Fibroblast of the conjunctiva (primary cell): Measurements from ENCODE around the gene PRKCA.
"Not testable (repeated sequence)": the region's sequence is repeated elsewhere in the genome, so short reads cannot be mapped to it uniquely, and the experiment has no call there.

Experiments used
- DNase-seq: peaks from one replicate; pipeline ENCODE4 v3.0.0-alpha.2; 2010; ENCODE audit warnings: low read depth

The PRKCA gene

DNA sequence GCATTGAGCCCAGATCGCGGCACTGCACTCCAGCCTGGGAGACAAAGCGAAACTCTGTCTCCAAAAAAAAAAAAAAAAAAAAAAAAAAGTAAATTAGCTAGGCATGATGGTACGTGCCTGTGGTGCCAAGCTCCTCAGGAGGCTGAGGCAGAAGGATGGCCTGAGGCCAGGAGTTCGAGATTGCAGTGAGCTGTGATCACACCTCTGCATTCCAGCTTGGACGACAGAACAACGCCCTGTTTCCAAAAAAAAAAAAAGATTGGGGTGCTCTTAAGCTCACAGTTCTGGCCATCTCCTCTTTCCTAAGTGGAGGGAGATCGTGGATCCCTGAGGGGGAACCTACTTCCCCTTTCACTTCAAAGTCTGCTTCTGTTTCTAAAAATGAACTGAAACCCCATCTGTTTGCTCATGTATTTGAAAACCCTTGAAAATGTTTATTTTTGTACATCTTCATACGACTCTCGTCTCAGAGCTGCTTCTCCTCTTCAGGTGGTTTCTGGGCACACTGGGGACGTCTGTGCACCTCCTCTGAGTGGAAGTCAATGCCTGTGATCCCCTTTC lies 138.8 kb downstream of the PRKCA start:
- no peak for DNase-seq

GRCh38 chr17:66443166-66443565 lies 140.8 kb downstream of the PRKCA start:
- DNase-seq, result no peak

GRCh38 chr17:66443606-66444005 lies 141.2 kb downstream of the PRKCA start:
- DNase-seq, result no peak

- DNase-seq, result no peak
Observed at GRCh38 chr17:66444031-66444430, 141.6 kb downstream of the PRKCA start.

DNA sequence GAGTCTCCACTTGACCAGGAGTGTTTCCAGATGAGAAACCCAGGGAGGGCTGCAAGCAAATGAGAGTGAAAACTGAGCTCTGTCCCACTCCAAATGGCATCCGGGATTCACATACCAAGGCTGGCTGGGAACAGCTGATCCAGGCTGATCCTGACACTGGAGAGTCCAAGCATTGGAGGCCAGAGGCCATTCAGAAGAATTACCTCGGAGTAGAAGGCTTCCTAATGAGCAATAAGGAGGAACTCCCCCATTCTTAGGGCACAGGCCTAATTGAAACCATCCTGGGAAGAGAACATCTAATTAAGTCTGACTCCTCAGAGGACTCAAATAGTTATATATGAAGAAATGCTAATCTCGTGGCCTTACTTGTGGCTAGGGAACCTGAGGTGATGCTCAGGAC lies 142.8 kb downstream of the PRKCA start:
- DNase-seq, result no peak

- DNase-seq, result no peak
Observed at GRCh38 chr17:66446419-66446818, 144.0 kb downstream of the PRKCA start.

- DNase-seq, result no peak
Observed at GRCh38 chr17:66447159-66447558, 144.7 kb downstream of the PRKCA start.

DNA sequence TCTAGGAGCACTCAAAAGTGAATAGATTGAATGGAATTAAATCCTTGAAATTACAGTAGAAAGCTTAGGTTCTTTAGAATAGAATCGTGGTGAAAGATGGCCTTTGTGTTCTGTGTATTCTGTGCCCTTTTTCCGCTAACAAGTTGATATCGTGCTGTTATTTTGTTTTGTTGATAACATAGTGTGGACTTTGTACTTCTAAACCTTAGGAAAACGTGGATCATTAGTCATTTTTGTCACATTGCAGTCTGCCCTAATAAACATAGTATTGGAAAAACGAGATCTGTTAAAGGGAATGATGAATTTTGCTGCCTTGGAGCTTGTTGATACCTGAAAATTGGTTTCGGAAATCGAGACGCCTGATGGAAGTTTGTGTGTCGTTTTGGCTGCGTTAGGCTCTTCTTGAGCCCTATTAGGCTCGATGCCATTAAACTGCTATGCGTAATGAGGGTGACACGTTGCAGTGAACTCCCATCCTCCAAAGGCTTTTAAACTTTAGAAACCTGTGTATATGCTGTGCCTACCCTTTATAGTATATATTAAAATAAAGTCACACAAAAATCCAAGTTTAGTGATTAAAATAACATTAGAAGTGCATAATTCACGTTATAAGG lies 145.7 kb downstream of the PRKCA start:
- DNase-seq, result no peak

DNA sequence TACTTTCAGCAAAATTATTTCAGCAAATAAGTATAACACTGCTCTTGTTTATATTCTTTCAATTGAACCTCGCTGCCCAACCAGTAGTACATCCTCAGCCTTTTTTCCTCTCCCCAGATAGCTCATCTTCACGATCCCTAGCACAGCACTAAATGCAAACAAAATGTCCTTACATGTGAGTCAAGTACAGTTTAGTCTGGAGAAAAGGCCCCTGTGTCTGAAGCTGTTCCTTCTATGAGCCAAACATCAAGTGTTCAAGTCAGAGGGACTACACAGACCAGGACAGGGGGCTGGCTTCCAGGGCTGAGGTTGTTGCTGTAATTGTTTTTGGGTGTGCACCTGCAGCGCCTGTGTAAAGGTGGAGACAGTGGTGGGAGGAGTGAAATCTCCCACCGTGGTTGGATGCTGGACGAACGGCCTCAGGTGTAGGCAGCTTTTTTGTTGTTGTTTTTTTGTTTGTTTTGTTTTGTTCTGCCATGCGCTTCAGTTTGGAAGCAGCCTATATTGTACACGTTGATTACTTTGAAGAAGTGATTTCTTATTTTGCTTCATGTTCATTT lies 147.1 kb downstream of the PRKCA start:
- DNase-seq, result no peak

GRCh38 chr17:66450008-66450851 lies 147.8 kb downstream of the PRKCA start:
- no peak for DNase-seq

DNA sequence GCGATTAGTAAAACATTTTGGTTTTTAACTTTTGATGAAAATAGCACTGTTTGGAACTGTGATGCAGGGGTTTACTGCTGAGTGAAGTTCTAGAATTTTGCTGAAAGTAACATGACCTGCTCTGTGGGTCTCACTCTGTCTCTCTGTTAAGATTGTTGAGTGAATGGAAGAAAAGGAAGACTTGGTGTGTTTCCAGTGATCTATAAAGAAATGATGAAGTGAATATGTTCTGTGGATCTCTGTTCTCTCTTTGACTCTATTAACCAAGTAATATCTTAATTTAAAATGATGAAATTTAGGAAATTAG lies 148.4 kb downstream of the PRKCA start:
- DNase-seq, result no peak

GRCh38 chr17:66451188-66452149 lies 149.1 kb downstream of the PRKCA start:
- no peak for DNase-seq

DNA sequence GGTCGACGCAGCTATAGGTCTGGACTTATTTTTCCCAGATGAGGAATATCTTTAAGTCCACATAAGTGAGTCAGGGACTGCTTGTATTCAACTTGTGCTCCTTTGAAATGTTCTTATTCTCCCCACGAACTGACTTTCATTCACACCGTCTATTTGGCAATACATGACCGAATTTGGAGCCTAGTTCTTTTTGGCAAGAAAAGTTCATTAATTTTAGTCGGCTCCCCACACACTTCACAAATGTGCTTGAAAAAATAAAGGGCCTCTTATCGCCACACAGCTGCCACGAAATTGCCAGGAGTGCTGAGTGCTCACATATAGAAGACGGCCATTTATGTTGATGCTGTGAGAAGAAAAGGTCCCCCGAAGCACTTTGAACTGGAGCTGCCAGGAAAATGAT lies 152.6 kb downstream of the PRKCA start:
- no peak for DNase-seq

GRCh38 chr17:66457499-66457898 lies 155.1 kb downstream of the PRKCA start:
- DNase-seq, result not testable (repeated sequence)

- no peak for DNase-seq
Observed at GRCh38 chr17:66458782-66459181, 156.4 kb downstream of the PRKCA start.

GRCh38 chr17:66459811-66460270 lies 157.4 kb downstream of the PRKCA start:
- peak; percentile 99 for DNase-seq

GRCh38 chr17:66460558-66460957 lies 158.1 kb downstream of the PRKCA start:
- DNase-seq, result no peak

- no peak for DNase-seq
Observed at GRCh38 chr17:66461343-66461995, 159.1 kb downstream of the PRKCA start.

- no peak for DNase-seq
Observed at GRCh38 chr17:66462010-66462409, 159.6 kb downstream of the PRKCA start.

DNA sequence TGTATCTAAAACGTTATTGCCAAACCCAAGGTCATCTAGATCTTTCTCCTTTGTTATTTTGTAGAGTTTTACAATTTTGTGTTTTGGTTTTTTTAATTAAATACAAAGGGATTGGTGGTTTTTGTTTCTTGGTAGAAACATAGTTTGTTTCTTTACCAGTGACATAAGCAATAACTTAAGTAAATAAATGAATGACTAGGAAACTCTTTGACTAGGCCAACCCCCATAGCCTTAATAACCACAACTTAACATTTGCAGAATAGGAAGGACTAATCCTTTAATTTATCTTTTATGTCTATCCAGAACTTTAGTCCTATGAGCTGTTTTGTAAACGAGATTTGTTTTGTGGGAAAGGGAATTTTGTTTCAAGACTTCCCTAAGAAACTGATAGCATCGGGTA lies 162.5 kb downstream of the PRKCA start:
- no peak for DNase-seq

DNA sequence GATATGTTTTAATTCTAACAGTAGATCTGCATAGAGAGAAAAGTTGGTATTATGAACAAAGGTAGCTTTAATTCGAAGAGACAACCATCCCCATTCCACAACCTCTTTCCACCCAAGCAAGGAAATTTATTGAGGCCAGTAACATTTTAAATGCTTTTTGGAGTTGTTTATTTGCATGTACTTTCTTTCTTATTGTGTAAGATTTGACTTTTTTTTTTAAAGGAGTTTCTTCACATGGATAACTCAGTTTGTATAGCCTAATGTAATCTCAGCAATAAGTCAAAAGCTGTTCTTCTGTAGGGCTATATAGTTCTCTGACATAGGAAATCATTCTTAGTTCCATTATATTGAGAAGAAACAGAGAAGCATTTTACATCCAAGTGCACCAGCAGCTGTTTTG lies 163.3 kb downstream of the PRKCA start:
- DNase-seq, result no peak
